GM12892 (cell line): ENCODE data around the gene MRPS7.

Source experiments
- POLR2A ChIP-seq: IDR thresholded peaks from 2 replicates; pipeline ENCODE4 v1.6.1; 2011; ENCODE audit warnings: low read depth, low read length, control low read depth
- TAF1 ChIP-seq: IDR thresholded peaks from 2 replicates; pipeline ENCODE4 v1.6.1; 2011; ENCODE audit warnings: low read depth, mild to moderate bottlenecking, control low read depth, low read length, borderline replicate concordance

DNA sequence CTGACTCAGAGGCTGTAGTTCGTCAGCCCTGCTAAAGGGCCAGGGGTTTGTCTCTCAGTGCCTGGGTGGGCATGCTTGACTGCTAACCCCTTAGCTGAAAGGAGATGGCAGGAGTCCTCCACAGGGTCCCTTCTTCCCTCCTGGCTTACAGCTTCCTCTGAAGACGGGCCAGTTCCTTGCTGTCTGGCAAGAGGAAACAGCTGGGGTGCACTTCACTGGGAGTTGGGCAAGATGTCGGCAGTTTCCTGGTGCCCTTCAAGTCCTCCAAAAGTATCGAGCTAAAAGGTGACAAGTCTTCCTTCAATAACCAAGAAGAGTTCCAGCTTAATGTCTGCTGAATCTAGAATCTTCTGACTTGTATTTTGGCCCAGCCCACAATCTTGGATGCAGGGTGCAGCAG, 32.8 kb upstream of the MRPS7 start:
- TF ChIP-seq TAF1 = no peak
- TF ChIP-seq POLR2A = no peak
